WI38 (cell line): ENCODE measurements around the gene RBMS1.
A peak's percentile ranks its signal among the peaks of the same experiment; 100 is the strongest.
"Not testable (repeated sequence)": the region's sequence is repeated elsewhere in the genome, so short reads cannot be mapped to it uniquely, and the experiment has no call there.

Experiments
- H3K4me3 ChIP-seq: 2 replicates; pipeline ENCODE4 v1.5.1; 2011; ENCODE audit warnings: low read depth, mild to moderate bottlenecking, control low read depth, low read length
- CTCF ChIP-seq: IDR thresholded peaks from 2 replicates; pipeline ENCODE4 v1.5.1; 2012; ENCODE audit warnings: low read depth, mild to moderate bottlenecking, control low read depth, low read length

The RBMS1 gene

GRCh38 chr2:160490733-160491685 is 2.6 kb downstream of the RBMS1 start:
- H3K4me3 ChIP-seq, result peak overlapping the region; percentile 80
- TF ChIP-seq CTCF, result no peak

GRCh38 chr2:160489111-160489510 is 4.5 kb downstream of the RBMS1 start:
- no peak for TF ChIP-seq CTCF
- H3K4me3 ChIP-seq, result no peak overlapping the region

GRCh38 chr2:160488289-160488688 is 5.3 kb downstream of the RBMS1 start:
- H3K4me3 ChIP-seq, result not testable (repeated sequence)

- TF ChIP-seq CTCF, result no peak
Measured at GRCh38 chr2:160486341-160486740, 7.3 kb downstream of the RBMS1 start.

GRCh38 chr2:160484859-160485520 is 8.6 kb downstream of the RBMS1 start:
- TF ChIP-seq CTCF, result no peak
- no peak overlapping the region for H3K4me3 ChIP-seq

More at GRCh38 chr2:160486341-160486740, 7.3 kb downstream of the RBMS1 start:
- no peak overlapping the region for H3K4me3 ChIP-seq

- no peak for TF ChIP-seq CTCF
Measured at GRCh38 chr2:160482673-160483072, 10.9 kb downstream of the RBMS1 start.

GRCh38 chr2:160479269-160479668 is 14.3 kb downstream of the RBMS1 start:
- no peak for TF ChIP-seq CTCF
- H3K4me3 ChIP-seq, result no peak overlapping the region

More at GRCh38 chr2:160482673-160483072, 10.9 kb downstream of the RBMS1 start:
- no peak overlapping the region for H3K4me3 ChIP-seq
